Type B pancreatic cell (in vitro differentiated cells): Measurements from ENCODE around the gene MCC. TPM values are rescaled to one million over a fixed set of nuclear protein-coding genes. Genes with fewer than 3 reads are reported as not detected.

ENCODE experiments used
- DNase-seq: peaks from one replicate; pipeline ENCODE4 v3.0.0; 2021; ENCODE audit warnings: mixed read lengths; ENCODE audit not compliant: unreplicated experiment; ENCODE audit errors: extremely low spot score
- H3K27ac Mint-ChIP-seq: 2 replicates; pipeline ENCODE4 v1.8.0; 2021; ENCODE audit warnings: mild to moderate bottlenecking, mixed read lengths
- H3K27me3 Mint-ChIP-seq: 2 replicates; pipeline ENCODE4 v1.8.0; 2021; ENCODE audit warnings: mixed read lengths
- H3K36me3 Mint-ChIP-seq: 2 replicates; pipeline ENCODE4 v1.8.0; 2021; ENCODE audit warnings: mixed read lengths
- H3K4me1 Mint-ChIP-seq: one replicate; pipeline ENCODE4 v1.8.0; 2021; ENCODE audit warnings: mixed read lengths; ENCODE audit not compliant: unreplicated experiment
- H3K4me3 Mint-ChIP-seq: 2 replicates; pipeline ENCODE4 v1.8.0; 2021; ENCODE audit warnings: mild to moderate bottlenecking, mixed read lengths
- H3K9me3 Mint-ChIP-seq: 2 replicates; pipeline ENCODE4 v1.8.0; 2021; ENCODE audit warnings: mixed read lengths
- CTCF ChIP-seq: fragments of 200-600 bp; sonication (generic); conservative IDR thresholded peaks from 2 replicates; pipeline ENCODE4 v1.5.0; 2021; ENCODE audit warnings: antibody characterized with exemption, mild to moderate bottlenecking
- total RNA-seq: library from RNA; stranded (reverse); gene quantifications from 2 replicates; pipeline ENCODE4 v1.2.1, GENCODE V29; 2021; ENCODE audit warnings: low replicate concordance

The MCC gene
- total RNA-seq, 1 donor from 2014 or later = 24.0 TPM

DNA sequence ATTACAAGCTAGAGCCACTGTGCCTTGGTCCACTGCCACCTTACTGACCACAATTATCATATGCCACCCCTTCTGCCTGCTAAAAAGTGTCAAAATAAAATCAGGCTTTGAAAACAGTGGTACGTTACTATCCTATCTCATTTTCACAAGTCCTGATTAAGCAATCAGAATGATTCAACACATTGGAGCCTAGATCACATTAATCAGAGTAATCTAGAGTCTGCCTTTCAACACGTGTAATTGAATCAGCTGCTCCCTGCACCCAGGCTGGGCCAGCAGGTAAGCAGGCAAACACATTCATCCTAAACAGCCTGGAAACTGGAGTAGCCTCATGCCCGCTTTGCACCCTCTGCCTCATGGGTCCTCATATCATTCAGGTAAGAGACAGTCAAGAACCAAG is 325.5 kb downstream of the MCC start:
- H3K27me3 Mint-ChIP-seq = no peaks in the 10 kb centered on the region
- H3K36me3 Mint-ChIP-seq = no peaks in the 10 kb centered on the region
- no peak for TF ChIP-seq CTCF
- H3K4me1 Mint-ChIP-seq = peaks cover 40% of the 10 kb centered on the region
- no peak overlapping the region for H3K4me3 Mint-ChIP-seq
- no peaks in the 10 kb centered on the region for H3K9me3 Mint-ChIP-seq
- peak overlapping the region; percentile 54 for H3K27ac Mint-ChIP-seq
- no peak for DNase-seq

DNA sequence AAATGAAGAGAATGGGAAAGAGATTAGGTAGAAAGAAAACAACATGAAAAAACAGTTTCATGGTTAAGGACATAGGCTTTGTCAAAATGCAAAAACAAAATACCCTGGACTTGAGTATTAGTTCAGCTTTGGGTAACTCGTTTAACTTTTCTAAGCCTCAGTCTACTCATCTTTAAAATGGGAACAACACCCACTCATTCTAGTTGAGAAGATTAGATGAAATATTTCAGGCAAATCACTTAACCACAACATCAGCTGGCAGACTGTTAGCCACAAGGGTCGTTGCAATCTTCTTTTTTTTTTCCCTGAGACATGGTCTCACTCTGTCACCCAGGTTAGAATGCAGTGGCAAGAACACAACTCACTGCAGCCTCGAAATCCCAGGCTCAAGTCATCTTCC is 326.0 kb downstream of the MCC start:
- Mint-ChIP-seq H3K27me3 (no peaks in the 10 kb centered on the region), H3K9me3 (no peaks in the 10 kb centered on the region), H3K4me1 (peaks cover 39% of the 10 kb centered on the region), H3K36me3 (no peaks in the 10 kb centered on the region), H3K4me3 (no peak overlapping the region), H3K27ac (peak overlapping the region; percentile 54)
- TF ChIP-seq CTCF = no peak
- no peak for DNase-seq

DNA sequence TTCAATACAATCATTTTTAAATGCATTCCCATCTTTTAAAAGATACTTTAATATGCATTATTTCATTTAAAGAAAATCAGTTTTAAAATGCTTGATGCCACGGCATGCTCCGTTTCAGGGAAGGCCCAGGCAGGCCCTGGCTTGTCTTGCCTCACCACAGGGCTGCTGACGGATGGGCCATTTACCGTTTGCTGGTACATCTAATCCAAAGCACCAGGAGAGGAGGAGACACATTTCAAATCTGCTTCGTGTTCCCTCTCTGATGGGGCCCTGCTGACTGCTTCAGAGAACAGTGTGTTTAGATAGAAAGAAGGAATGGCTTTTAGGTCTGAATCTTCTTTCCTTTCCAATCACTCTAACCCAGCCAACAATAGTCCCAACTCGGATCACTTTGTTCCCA is 326.4 kb downstream of the MCC start:
- peaks cover 35% of the 10 kb centered on the region for H3K4me1 Mint-ChIP-seq
- H3K27ac Mint-ChIP-seq = no peak overlapping the region
- H3K36me3 Mint-ChIP-seq = no peaks in the 10 kb centered on the region
- H3K9me3 Mint-ChIP-seq = no peaks in the 10 kb centered on the region
- no peak for DNase-seq
- no peak for TF ChIP-seq CTCF
- H3K4me3 Mint-ChIP-seq = no peak overlapping the region
- no peaks in the 10 kb centered on the region for H3K27me3 Mint-ChIP-seq

DNA sequence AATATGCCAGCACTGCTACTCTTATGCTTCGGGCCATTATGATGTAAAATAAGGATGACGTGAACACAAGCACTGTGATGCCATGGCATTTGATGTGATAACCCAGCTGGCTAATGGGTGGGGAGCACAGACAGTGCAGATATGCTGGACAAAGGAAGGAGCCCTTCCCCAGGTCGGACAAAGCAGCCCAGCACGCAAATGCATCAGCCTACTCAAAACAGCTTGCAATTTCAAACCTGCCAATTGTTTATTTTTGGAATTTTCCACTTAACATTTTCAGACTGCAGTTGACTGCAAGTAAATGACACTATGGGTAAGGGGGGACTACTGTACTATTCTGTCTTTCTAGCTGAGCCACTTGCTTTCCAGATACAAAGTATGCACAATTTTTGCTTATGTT is 330.4 kb downstream of the MCC start:
- no peak for DNase-seq
- Mint-ChIP-seq H3K9me3 (no peaks in the 10 kb centered on the region), H3K36me3 (no peaks in the 10 kb centered on the region), H3K4me3 (no peak overlapping the region), H3K27ac (no peak overlapping the region), H3K4me1 (peaks cover 30% of the 10 kb centered on the region), H3K27me3 (no peaks in the 10 kb centered on the region)
- TF ChIP-seq CTCF = no peak

GRCh38 chr5:113156271-113156877 is 331.9 kb downstream of the MCC start:
- no peak for DNase-seq
- Mint-ChIP-seq H3K4me1 (peaks cover 27% of the 10 kb centered on the region), H3K9me3 (no peaks in the 10 kb centered on the region), H3K27me3 (no peaks in the 10 kb centered on the region), H3K4me3 (no peak overlapping the region), H3K36me3 (no peaks in the 10 kb centered on the region), H3K27ac (no peak overlapping the region)
- no peak for TF ChIP-seq CTCF
